Caki2 (cell line): ENCODE results near the gene PANK1. TPM values are rescaled to one million over a fixed set of nuclear protein-coding genes. Genes with fewer than 3 reads are reported as not detected.

Experiments used
- DNase-seq: peaks from one replicate; pipeline ENCODE4 v3.0.0-alpha.2; 2015; ENCODE audit warnings: low read depth
- in situ Hi-C: cut with HindIII; loops from 2 replicates; pipeline ENCODE4 v1.10.0; 2016; ENCODE audit warnings: low sequenced_read_pairs, low pct_unique_long_range_greater_than_20kb, mixed read lengths
- total RNA-seq: library from RNA; depleted of rRNA; stranded (reverse); fragments of >200 nt; shearing (Covaris generic); gene quantifications from 2 replicates; pipeline ENCODE4 v1.2.3, GENCODE V29; 2014; ENCODE audit warnings: low replicate concordance; rRNA removed

PANK1 gene
- total RNA-seq, result 2.8 and 4.5 TPM in 2 replicates

- in situ Hi-C loops, result no loop called here
- peak; percentile 78 for DNase-seq
Measured at GRCh38 chr10:89644967-89645741, at the start of gene PANK1. Gene PANK1, minus strand, starts transcription at chr10:89645242. Its CDS starts 351 bp downstream, at chr10:89644891.

GRCh38 chr10:89693176-89693575 lies 48.1 kb upstream of the PANK1 start:
- DNase-seq, result no peak
- in situ Hi-C loops, result no loop called here

GRCh38 chr10:89692416-89692815 lies 47.4 kb upstream of the PANK1 start:
- in situ Hi-C loops, result no loop called here
- no peak for DNase-seq

GRCh38 chr10:89690027-89690426 lies 45.0 kb upstream of the PANK1 start:
- no peak for DNase-seq
- in situ Hi-C loops, result no loop called here

GRCh38 chr10:89685936-89686335 lies 40.9 kb upstream of the PANK1 start:
- in situ Hi-C loops, result no loop called here
- no peak for DNase-seq

- in situ Hi-C loops, result no loop called here
- no peak for DNase-seq
Measured at GRCh38 chr10:89684604-89685003, 39.6 kb upstream of the PANK1 start.

- no peak for DNase-seq
- in situ Hi-C loops, result no loop called here
Measured at GRCh38 chr10:89683883-89684282, 38.8 kb upstream of the PANK1 start.

- in situ Hi-C loops, result no loop called here
- DNase-seq, result no peak
Measured at GRCh38 chr10:89679986-89680385, 34.9 kb upstream of the PANK1 start.

- in situ Hi-C loops, result no loop called here
Measured at GRCh38 chr10:89677341-89677740, 32.3 kb upstream of the PANK1 start.

GRCh38 chr10:89670926-89671325 lies 25.9 kb upstream of the PANK1 start:
- DNase-seq, result no peak
- in situ Hi-C loops, result no loop called here

More at GRCh38 chr10:89677341-89677740, 32.3 kb upstream of the PANK1 start:
- no peak for DNase-seq

- no peak for DNase-seq
- in situ Hi-C loops, result no loop called here
Measured at GRCh38 chr10:89669985-89670384, 24.9 kb upstream of the PANK1 start.

- no peak for DNase-seq
Measured at GRCh38 chr10:89668386-89669071, 23.5 kb upstream of the PANK1 start.

GRCh38 chr10:89666138-89666537 lies 21.1 kb upstream of the PANK1 start:
- in situ Hi-C loops, result no loop called here
- DNase-seq, result no peak

More at GRCh38 chr10:89668386-89669071, 23.5 kb upstream of the PANK1 start:
- in situ Hi-C loops, result no loop called here

GRCh38 chr10:89665302-89665701 lies 20.3 kb upstream of the PANK1 start:
- in situ Hi-C loops, result no loop called here
- no peak for DNase-seq

- in situ Hi-C loops, result no loop called here
- DNase-seq, result no peak
Measured at GRCh38 chr10:89664203-89664602, 19.2 kb upstream of the PANK1 start.

- DNase-seq, result no peak
- in situ Hi-C loops, result no loop called here
Measured at GRCh38 chr10:89663144-89663543, 18.1 kb upstream of the PANK1 start.

- no peak for DNase-seq
- in situ Hi-C loops, result no loop called here
Measured at GRCh38 chr10:89662596-89662995, 17.6 kb upstream of the PANK1 start.

GRCh38 chr10:89659143-89660131 lies 14.4 kb upstream of the PANK1 start:
- in situ Hi-C loops, result no loop called here
- no peak for DNase-seq
